22Rv1 (cell line): ENCODE measurements around the gene CECR2.

Source experiments
- H3K27ac ChIP-seq: fragments of 450-650 bp; 2 replicates; pipeline ENCODE4 v1.5.1; 2017
- CTCF ChIP-seq: fragments of 450-650 bp; IDR thresholded peaks from 2 replicates; pipeline ENCODE4 v1.5.1; 2017; ENCODE audit warnings: mild to moderate bottlenecking
- ZFX ChIP-seq: fragments of 450-650 bp; IDR thresholded peaks from 2 replicates; pipeline ENCODE4 v1.6.1; 2017; ENCODE audit warnings: antibody characterized with exemption, borderline replicate concordance

The CECR2 gene

GRCh38 chr22:17348464-17349103 is 20.7 kb upstream of the CECR2 start:
- TF ChIP-seq ZFX (no peak), CTCF (no peak)
- H3K27ac ChIP-seq, result no peak overlapping the region

- TF ChIP-seq ZFX (no peak), CTCF (no peak)
- H3K27ac ChIP-seq, result no peak overlapping the region
Observed at GRCh38 chr22:17349172-17349571, 20.1 kb upstream of the CECR2 start.

- no peak overlapping the region for H3K27ac ChIP-seq
- TF ChIP-seq ZFX, result no peak
- no peak for TF ChIP-seq CTCF
Observed at GRCh38 chr22:17350292-17350691, 19.0 kb upstream of the CECR2 start.

GRCh38 chr22:17352798-17353197 is 16.5 kb upstream of the CECR2 start:
- TF ChIP-seq ZFX (no peak), CTCF (no peak)
- H3K27ac ChIP-seq, result no peak overlapping the region

- TF ChIP-seq ZFX (no peak), CTCF (no peak)
- H3K27ac ChIP-seq, result no peak overlapping the region
Observed at GRCh38 chr22:17357688-17358087, 11.6 kb upstream of the CECR2 start.

- no peak overlapping the region for H3K27ac ChIP-seq
- TF ChIP-seq ZFX (no peak), CTCF (no peak)
Observed at GRCh38 chr22:17358415-17358814, 10.8 kb upstream of the CECR2 start.

GRCh38 chr22:17359501-17359900 is 9.8 kb upstream of the CECR2 start:
- no peak overlapping the region for H3K27ac ChIP-seq

More at GRCh38 chr22:17359501-17359900, 9.8 kb upstream of the CECR2 start:
- TF ChIP-seq ZFX (no peak), CTCF (no peak)
